Heart left ventricle (tissue), 16 donors: ENCODE results near the gene GRIK1. TPM values are rescaled to one million over a fixed set of nuclear protein-coding genes. Genes with fewer than 3 reads are reported as not detected.

Experiments used
- ATAC-seq, 4 donors: fragments of 200-7000 bp; cut with Tn5 transposase; one replicate each; pipeline ENCODE4 v1.9.1; 2020 to 2022; ENCODE audit warnings: moderate library complexity in 4 of 4, mild to moderate bottlenecking in 3 of 4, moderate number of reproducible peaks in 1 of 4
- DNase-seq, 5 donors: peaks; one replicate each; pipeline ENCODE4 v3.0.0-alpha.2; 2020
- H3K27ac ChIP-seq, 12 donors: fragments of 200-600 bp; sonication (generic) in 4 of 12; one replicate each; pipeline versions ENCODE4 v1.5.0 to v1.8.0; 2016 to 2022; ENCODE audit warnings: mild to moderate bottlenecking in 2 of 12
- H3K27me3 ChIP-seq, 9 donors: fragments of 200-600 bp; sonication (generic) in 2 of 9; one replicate each; pipeline versions ENCODE4 v1.5.1 to v1.8.0; 2016 to 2022; ENCODE audit warnings: mild to moderate bottlenecking in 3 of 9
- H3K36me3 ChIP-seq, 9 donors: fragments of 200-600 bp; sonication (generic) in 2 of 9; one replicate each; pipeline versions ENCODE4 v1.5.0 to v1.8.0; 2018 to 2022; ENCODE audit warnings: mild to moderate bottlenecking in 2 of 9
- H3K4me1 ChIP-seq, 12 donors: fragments of 200-600 bp; sonication (generic) in 4 of 12; one replicate each; pipeline versions ENCODE4 v1.5.0 to v1.8.0; 2016 to 2022; ENCODE audit warnings: mild to moderate bottlenecking in 3 of 12
- H3K4me3 ChIP-seq, 12 donors: fragments of 200-600 bp; sonication (generic) in 4 of 12; one replicate each; pipeline versions ENCODE4 v1.5.0 to v1.8.0; 2017 to 2022; ENCODE audit warnings: mild to moderate bottlenecking in 9 of 12, moderate library complexity in 4 of 12
- H3K9me3 ChIP-seq, 12 donors: fragments of 200-600 bp; sonication (generic) in 4 of 12; one replicate each; pipeline versions ENCODE4 v1.5.0 to v1.8.0; 2016 to 2022; ENCODE audit warnings: mild to moderate bottlenecking in 1 of 12
- CTCF ChIP-seq, 12 donors: fragments of 200-600 bp; sonication (generic) in 4 of 12; IDR thresholded peaks; one replicate each; pipeline versions ENCODE4 v1.5.0 to v1.8.0; 2018 to 2022; ENCODE audit warnings: antibody characterized with exemption in 12 of 12, mild to moderate bottlenecking in 5 of 12
- POLR2A ChIP-seq, 2 donors: fragments of 450-650 bp; IDR thresholded peaks; one replicate each; pipeline ENCODE4 v1.6.1; 2017; ENCODE audit warnings: antibody characterized with exemption in 2 of 2, mild to moderate bottlenecking in 2 of 2, moderate library complexity in 2 of 2
- WGBS, 4 donors: extraction: QIAGEN DNeasy Blood & Tissue Kit in 2 of 4; methylation state at CpG; one replicate each; pipeline versions ENCODE4 v1.1.5 to v1.1.7; 2013 to 2018; 5-methylcytosine and 5-hydroxymethylcytosine counted together
- intact Hi-C, 10 donors: fragments of 100-400 bp; cut with DNase I; formaldehyde crosslinking; loops; one replicate each; pipeline versions ENCODE4 v1.11.1 to v1.14.2; 2022
- polyA plus RNA-seq, 2 donors: library from polyadenylated mRNA; stranded (reverse); fragments of 200-250 nt; gene quantifications; one replicate each; pipeline ENCODE4 v1.2.3, GENCODE V29; 2013
- total RNA-seq, 9 donors: library from RNA; depleted of rRNA in 2 of 9; stranded (reverse); fragments of >200 nt in 2 of 9; fragmentation: NEBNext Ultra II Directional in 3 of 9; extraction: Animal tissue kit (Norgen Biotek cat#: 25700) in 3 of 9; gene quantifications; one replicate each; pipeline versions ENCODE4 v1.1.0 to v1.2.4, GENCODE V29; 2016 to 2023
- donor health status: ischemic (EF 13 %, LVEDD 7.1; RV severe dilation, severe dysfunction).
- donor health status: healthy with polysubstance abuse.
- donor health status: DM: no; HTN: yes; CAD: no.
- donor health status: DM: no; HTN: no; CAD: no.
- donor health status: ischemic (EF 25% LVEDD 6.9; RV normal size, moderate dysfunction).
- donor health status: ischemic (EF 25% LVEDD 5.7; RV mildly dilated, moderate dysfunction).
- donor health status: healthy.
- donor health status: DM: yes; HTN: yes; CAD: no.
- donor health status: ischemic (EF 35%, LVEDD 5.7; RV mildly dilated, moderate dysfunction).
- donor health status: nonischemic (EF 11% LVEDD 7.7; RV severe dilation, severe dysfunction).
- donor health status: DM: yes; HTN: yes; CAD: no.
- donor health status: PGD.
- donor health status: ischemic (EF 29% LVEDD 5.4; RV normal size, mild dysfunction).
- donor health status: nonischemic (EF 23%, LVEDD 6.1; RV moderate dilation, normal function).

GRIK1 gene
- total and polyA plus RNA-seq, 11 donors, result 0.12 TPM; not detected in 10

- intact Hi-C loops, result loop anchor here in 1 of 10 donors (5.0 kb wide), 1 partner anchor 257 kb away; no protein-coding TSS in a partner anchor
- H3K9me3 ChIP-seq, result no peaks in the 10 kb centered on the region
- WGBS, 4 donors, result 15 to 21% (median 17%) methylated on average over 6 of the region's 6 CpGs
- no peak overlapping the region for H3K27ac ChIP-seq
- H3K27me3 ChIP-seq, result peaks cover 0 to 66% (median 40%) of the 10 kb centered on the region in 9 donors
- no peak overlapping the region for H3K4me3 ChIP-seq
- DNase-seq, result no peak
- no peak for ATAC-seq
- TF ChIP-seq CTCF (IDR thresholded peaks at IDR 0.05) (no peak), POLR2A (IDR thresholded peaks at IDR 0.05) (no peak)
- peaks cover 0 to 12% (median 1%) of the 10 kb centered on the region in 12 donors for H3K4me1 ChIP-seq
- no peaks in the 10 kb centered on the region for H3K36me3 ChIP-seq
These were observed 565 bp upstream of the GRIK1 start for GRCh38 chr21:29940361-29940760.

GRCh38 chr21:29939104-29939923 lies 482 bp downstream of the GRIK1 start:
- Histone ChIP-seq H3K27ac (no peak overlapping the region), H3K36me3 (no peaks in the 10 kb centered on the region), H3K9me3 (no peaks in the 10 kb centered on the region), H3K27me3 (peaks cover 0 to 75% (median 40%) of the 10 kb centered on the region in 9 donors), H3K4me3 (peak overlapping the region in 10 of 12 donors; percentile 5 to 45 (median 33)), H3K4me1 (peaks cover 0 to 12% (median 1%) of the 10 kb centered on the region in 12 donors)
- intact Hi-C loops, result no loop called here
- DNase-seq (peak in 1 of 5 donors; percentile 47), ATAC-seq (peak in 2 of 4 donors; percentile 18 to 45)
- no peak for TF ChIP-seq CTCF (IDR thresholded peaks at IDR 0.05)
- TF ChIP-seq POLR2A (IDR thresholded peaks at IDR 0.05), result no peak
- 0 to 1% (median 1%) methylated on average over 29 to 62 of the region's 62 CpGs for WGBS, 4 donors

- Histone ChIP-seq H3K4me1 (peaks cover 0 to 12% (median 1%) of the 10 kb centered on the region in 12 donors), H3K4me3 (peak overlapping the region in 5 of 12 donors; percentile 11 to 45 (median 36)), H3K36me3 (no peaks in the 10 kb centered on the region), H3K27ac (no peak overlapping the region), H3K27me3 (peaks cover 0 to 75% (median 40%) of the 10 kb centered on the region in 9 donors), H3K9me3 (no peaks in the 10 kb centered on the region)
- intact Hi-C loops, result no loop called here
- DNase-seq (peak in 1 of 5 donors; percentile 50), ATAC-seq (no peak)
- WGBS, 4 donors, result 10 to 25% (median 14%) methylated on average over 5 to 11 of the region's 11 CpGs
- no peak for TF ChIP-seq CTCF (IDR thresholded peaks at IDR 0.05)
- TF ChIP-seq POLR2A (IDR thresholded peaks at IDR 0.05), result no peak
These were observed 1.1 kb downstream of the GRIK1 start for GRCh38 chr21:29938776-29939103.

GRCh38 chr21:29933088-29933487 lies 6.7 kb downstream of the GRIK1 start:
- 64 to 76% (median 69%) methylated on average over 3 of the region's 3 CpGs for WGBS, 4 donors
- Histone ChIP-seq H3K9me3 (no peaks in the 10 kb centered on the region), H3K36me3 (no peaks in the 10 kb centered on the region), H3K27ac (no peak overlapping the region), H3K4me1 (no peaks in the 10 kb centered on the region), H3K27me3 (peaks cover 0 to 30% (median 16%) of the 10 kb centered on the region in 9 donors), H3K4me3 (no peak overlapping the region)
- no peak for ATAC-seq
- intact Hi-C loops, result no loop called here
- DNase-seq, result no peak
- TF ChIP-seq POLR2A (IDR thresholded peaks at IDR 0.05) (no peak), CTCF (IDR thresholded peaks at IDR 0.05) (no peak)
